NCI-H2081 treated with DMSO at 0.1 percent for 48 hours (cell line): ENCODE results near the gene OSBPL3.

Experiments used
- DNase-seq: peaks from one replicate; lab custom pipeline; 2025; lab: John Stamatoyannopoulos, UW

Gene OSBPL3

DNA sequence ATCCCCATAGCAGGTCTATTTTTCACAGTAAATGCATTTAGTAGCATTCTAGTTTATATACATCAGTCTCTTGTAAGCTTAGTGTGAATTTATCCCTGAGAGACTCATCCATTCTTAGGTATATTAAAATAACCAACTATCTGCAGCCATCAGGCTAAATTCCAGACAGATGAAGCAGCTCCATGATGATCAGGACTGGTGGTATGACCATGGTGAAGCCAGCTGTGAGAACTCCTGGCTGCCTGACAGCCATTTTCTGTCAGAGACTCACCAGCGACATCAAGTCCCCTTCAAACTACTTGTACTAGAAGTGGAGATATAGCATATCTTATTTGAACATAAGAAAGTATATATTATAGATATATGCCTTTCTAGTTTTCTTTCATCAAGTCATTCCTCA is 152.4 kb downstream of the OSBPL3 start:
- no peak for DNase-seq

DNA sequence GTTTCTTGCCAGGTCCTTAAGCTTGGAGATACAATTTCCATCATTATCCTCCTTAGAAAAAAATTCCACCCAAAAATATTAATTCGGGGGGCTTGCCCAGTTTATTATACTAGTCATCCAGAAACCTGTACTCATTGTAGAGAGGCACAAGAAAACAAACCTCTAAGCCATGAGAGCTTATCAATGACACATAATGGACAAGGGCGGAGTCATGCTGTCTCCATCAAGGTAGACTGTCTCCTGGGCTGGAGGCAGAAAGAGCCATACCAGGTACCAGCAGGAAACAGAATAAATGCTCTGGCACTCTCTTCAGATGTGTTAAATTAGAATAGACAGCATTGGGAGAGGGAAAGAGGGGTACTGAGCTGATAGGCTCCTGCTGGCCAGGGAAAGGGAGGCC is 153.0 kb downstream of the OSBPL3 start:
- DNase-seq, result no peak

DNA sequence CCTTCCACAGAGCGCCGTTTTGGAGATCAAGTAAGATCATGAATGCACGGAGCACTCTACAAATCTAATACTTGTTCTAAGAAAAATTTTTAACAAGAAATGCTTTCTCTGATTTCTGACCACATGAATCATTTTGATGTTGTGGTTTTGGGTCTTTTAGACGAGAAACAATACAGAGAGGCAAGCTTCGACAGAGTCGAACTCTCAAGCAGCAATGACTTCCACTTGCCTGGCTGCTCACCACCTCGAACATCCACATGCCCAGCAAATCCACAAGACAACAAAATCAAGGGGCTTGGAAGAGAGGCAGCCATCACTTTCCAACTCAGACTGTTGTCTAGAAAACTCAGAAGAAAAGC is 153.3 kb downstream of the OSBPL3 start:
- no peak for DNase-seq

- no peak for DNase-seq
These were observed 153.9 kb downstream of the OSBPL3 start for GRCh38 chr7:24825931-24826661.

- no peak for DNase-seq
These were observed 154.6 kb downstream of the OSBPL3 start for GRCh38 chr7:24825381-24825794.

DNA sequence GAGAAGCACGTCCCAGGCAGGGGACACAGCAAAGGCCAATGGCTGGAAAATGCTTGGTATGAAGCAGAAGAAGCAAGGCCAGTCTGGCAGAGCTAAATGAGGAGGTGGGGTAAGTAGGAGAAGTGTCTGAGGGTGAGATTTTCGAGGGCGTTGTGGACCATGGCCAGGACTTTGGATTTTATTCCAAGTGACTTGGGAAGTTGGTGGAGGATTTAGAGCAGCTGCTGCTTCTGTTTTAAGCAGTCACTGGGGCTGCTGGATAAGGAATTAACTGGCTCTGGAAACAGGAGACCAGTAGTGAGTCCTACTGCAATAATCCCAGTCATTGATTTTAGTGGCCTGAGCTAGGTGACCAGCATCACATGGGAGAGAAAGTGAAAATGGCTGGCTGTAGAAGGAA is 155.1 kb downstream of the OSBPL3 start:
- no peak for DNase-seq

DNA sequence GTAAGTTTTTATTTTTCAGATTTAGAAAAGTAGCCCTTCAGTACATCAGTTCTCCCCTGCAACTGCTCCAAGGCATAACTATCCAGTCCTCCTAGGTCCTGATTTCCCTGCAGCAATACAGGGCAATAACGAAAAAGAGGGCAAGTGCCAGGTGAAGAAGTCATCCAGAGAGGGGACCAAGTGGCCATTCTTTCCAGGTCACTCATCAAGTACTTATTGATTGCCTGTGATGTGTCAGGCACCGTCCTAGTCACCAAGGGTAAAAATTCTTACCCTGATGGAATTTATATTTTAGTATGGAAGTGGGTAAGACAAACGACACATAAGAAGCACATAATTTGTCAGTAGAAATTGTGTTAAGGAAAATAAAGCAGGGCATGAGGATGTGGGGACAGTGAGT is 155.6 kb downstream of the OSBPL3 start:
- DNase-seq, result no peak

GRCh38 chr7:24821754-24822054 is 158.3 kb downstream of the OSBPL3 start:
- DNase-seq, result no peak

- no peak for DNase-seq
These were observed 158.8 kb downstream of the OSBPL3 start for GRCh38 chr7:24821045-24821753.

DNA sequence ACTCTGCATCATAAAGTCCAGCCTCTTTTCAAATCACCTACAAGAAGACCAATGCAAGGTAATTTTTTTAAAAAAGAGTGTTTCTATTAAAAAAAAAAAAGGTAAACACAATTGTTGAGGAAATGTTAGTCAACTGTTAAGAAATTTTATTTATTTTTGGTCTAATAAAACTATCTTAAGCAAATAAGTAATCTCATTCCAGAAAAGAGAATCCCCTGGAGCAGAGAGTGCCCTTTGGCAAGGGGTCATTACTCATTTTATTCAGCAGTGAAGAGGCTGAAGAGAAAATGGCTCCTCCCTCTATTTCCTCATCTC is 159.3 kb downstream of the OSBPL3 start:
- DNase-seq, result no peak

- peak; percentile 57 for DNase-seq
These were observed 159.9 kb downstream of the OSBPL3 start for GRCh38 chr7:24819916-24820689.

GRCh38 chr7:24817339-24817738 is 162.6 kb downstream of the OSBPL3 start:
- no peak for DNase-seq

DNA sequence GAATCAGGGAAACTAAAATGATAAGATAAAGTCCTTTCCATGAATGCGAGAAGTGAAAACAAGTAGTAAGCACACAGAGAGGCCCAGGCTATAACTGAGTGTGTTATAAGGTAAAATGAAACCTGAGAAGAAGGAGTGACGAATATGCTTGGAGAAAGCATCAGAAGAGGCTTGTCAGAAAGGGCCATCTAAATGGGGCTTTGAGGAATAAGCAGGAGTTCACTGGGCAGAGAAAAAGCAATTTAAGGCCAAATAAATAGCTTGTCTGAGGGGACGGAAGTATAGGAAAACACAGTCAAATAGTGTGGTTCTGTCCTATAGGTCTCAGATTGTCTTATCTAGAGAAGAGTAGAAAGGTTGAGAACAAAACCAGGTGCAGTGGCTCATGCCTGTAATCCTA is 163.1 kb downstream of the OSBPL3 start:
- DNase-seq, result no peak

GRCh38 chr7:24812305-24812945 is 167.6 kb downstream of the OSBPL3 start:
- DNase-seq, result no peak

DNA sequence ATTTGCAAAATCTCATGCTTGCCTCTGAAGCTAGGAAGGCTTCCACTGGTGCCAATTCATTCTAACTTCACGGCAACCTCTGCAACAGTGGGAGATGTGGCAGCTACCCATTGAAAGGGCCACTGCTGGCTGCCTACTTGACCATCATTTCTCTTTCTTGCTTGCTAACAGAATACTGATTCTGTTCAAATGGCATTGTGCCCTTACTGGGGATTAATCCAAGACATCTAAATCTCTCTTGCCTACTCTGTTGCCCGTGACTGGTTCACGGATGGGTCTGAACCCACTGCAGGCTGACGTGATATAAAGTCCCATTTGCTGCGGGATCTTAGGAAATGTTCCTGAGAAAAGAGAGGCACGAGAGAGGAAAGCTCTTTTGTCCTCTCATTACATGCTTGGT is 171.5 kb downstream of the OSBPL3 start:
- DNase-seq, result no peak

DNA sequence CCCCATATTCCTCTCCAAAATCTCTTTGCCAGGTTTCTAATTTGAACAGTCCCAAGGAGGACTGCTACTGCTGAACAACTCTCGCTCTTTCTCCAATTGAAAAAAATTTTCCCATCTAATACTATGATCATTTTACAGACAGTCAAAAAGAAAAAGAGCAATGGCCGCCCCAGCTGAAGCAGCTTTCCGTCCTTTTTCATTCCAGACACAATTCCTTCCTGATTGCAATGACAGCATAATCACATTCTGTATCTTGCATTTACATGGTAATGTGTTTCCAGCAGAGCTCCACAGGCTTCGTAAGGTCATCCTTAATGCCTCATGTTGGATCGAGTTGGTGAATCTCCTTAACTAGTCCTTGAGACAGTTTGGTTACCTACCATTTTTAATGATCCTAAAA is 177.7 kb downstream of the OSBPL3 start:
- DNase-seq, result no peak

- no peak for DNase-seq
These were observed 178.1 kb downstream of the OSBPL3 start for GRCh38 chr7:24801883-24802282.

GRCh38 chr7:24800667-24801066 is 179.3 kb downstream of the OSBPL3 start:
- no peak for DNase-seq

DNA sequence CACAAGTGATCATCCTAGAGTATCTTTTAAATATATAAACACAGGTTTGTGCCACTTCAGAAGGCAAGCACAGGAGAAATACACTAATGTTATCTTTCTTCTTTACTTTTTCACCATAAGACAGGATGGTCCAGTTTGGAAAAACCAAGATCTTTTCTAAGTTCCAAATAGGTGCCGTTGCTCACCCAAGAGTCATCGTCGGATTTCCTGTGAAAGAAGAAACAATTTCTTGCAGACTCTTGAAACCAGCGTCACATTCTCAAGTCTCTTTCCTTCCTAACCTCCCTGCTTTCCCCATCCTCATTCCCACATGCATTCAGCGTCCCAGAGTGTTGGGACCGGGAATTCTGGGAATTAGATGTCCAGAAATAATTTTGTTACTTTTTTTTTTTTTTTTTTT is 179.9 kb downstream of the OSBPL3 start:
- no peak for DNase-seq

DNA sequence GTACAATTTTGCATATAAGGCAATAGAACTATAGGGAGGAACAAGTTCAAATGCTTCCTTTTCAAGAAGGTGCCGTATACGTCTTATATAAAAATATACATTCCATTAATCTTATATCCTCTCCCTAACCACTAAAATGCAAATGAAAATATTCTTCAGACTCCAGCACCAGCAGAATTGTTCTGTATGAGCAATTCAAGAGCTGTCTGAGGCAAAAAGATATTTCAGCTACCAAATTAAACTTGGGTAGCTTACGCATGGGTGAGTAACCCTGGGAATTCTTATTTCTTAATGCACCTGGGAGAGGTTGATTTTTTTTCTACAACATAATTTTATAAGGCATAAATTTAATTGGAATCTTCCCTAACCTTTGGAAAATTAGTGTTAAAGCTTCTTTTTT is 180.5 kb downstream of the OSBPL3 start:
- no peak for DNase-seq

DNA sequence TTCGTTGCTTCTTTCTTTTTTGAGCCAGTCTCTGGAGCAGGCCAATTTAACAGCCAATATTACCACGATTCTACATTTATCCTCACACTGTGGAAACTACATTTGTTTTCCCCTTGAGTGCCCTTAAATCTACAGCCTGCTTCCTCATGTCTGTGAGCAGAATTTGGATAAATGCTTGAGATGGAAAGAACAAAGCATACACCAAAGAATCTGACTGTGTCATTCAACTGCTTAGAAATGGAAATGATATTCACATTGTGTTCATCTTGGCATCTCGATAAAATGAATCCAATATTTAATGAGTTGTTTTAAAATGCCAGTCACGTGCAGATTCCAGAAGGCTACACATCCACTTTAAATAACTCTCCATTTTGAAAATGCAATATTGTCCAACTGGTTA is 181.7 kb downstream of the OSBPL3 start:
- DNase-seq, result no peak

GRCh38 chr7:24797270-24797669 is 182.7 kb downstream of the OSBPL3 start:
- DNase-seq, result no peak

- DNase-seq, result no peak
These were observed 184.6 kb downstream of the OSBPL3 start for GRCh38 chr7:24795407-24795767.
